ENCODE data around the gene BHLHE40.

The BHLHE40 gene

GRCh38 chr3:5001135-5001534, 21.9 kb downstream of the BHLHE40 start:
- DNase-seq (ENCODE audit: low read depth) = no peak

DNA sequence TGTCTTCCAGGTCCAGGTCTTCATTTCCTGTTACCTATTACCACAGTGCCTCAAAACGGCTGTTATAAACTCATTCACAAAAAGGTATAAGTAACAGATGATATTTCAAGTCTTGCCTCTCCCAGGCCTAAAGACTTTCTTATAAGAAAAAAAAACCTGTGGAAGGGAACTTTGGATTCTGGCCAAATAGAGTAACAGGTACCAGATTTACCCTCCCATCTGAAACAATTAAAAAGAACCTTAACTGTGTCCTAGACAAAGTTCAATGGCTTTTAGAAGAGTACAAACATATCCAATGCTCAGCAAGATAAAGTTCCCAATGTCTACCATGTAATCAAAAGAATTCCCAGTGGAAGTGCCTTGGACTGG, 22.6 kb downstream of the BHLHE40 start:
- no peak for DNase-seq (ENCODE audit: low read depth)

DNA sequence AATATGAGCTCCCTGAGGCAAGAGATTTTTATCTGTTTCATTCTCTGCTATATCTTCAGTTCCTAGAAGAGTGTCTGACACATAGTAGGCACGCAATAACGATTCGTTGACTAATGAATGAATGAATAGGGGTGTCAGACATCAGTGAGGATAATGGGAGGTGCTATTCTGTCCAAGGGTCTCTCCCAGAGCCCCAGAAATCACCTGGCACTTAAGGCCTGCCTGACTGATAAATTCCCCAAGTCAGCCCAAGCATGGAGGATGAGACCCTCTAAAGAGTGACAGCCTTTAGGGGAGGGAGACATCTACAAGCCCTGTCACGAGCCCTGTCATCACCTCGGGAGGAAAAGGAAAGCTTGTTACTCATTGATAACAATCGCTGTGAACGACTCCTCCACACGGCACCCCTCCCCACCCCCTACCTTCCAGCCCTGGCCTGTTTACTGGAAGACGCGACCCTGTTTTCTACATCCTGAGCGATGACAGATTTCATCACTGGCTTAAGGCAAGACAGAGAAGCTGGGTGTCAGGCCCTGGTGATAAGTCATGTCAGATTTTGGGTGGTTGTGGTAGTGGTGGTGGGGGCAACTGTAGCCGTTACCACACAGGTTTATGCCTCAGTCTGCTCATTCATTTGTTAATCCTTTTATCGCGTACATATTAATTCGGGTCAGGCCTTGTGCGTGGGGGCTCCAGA, 23.1 kb downstream of the BHLHE40 start:
- DNase-seq (ENCODE audit: low read depth) = no peak

GRCh38 chr3:5002871-5003247, 23.6 kb downstream of the BHLHE40 start:
- no peak for DNase-seq (ENCODE audit: low read depth)

- DNase-seq (ENCODE audit: low read depth) = no peak
Measured at GRCh38 chr3:5004319-5005152, 25.3 kb downstream of the BHLHE40 start.

- no peak for DNase-seq (ENCODE audit: low read depth)
Measured at GRCh38 chr3:5005367-5005766, 26.1 kb downstream of the BHLHE40 start.

DNA sequence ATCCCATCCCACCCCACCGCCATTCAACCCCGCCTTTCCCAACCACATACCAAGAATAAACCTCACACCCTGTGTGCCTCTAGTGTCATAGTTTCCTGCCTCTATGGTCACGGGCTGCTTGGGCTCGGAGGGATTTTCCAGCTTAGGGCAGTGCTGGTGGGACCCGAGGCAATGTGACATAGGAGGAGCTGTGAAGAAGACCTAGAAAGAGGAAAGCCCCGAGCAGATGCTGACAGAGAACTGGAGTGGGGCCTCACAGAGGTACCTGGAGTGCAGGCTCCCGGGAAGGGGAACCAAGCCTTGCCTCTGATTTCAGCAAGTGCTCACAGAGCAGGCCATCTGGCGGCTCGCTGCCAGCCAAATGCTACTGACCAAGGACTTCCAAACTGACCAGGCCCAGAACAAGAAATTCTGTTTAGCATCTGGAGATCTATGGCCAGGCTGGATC, 27.5 kb downstream of the BHLHE40 start:
- no peak for DNase-seq (ENCODE audit: low read depth)

GRCh38 chr3:5007873-5008272, 28.6 kb downstream of the BHLHE40 start:
- no peak for DNase-seq (ENCODE audit: low read depth)

GRCh38 chr3:5009506-5010109, 30.4 kb downstream of the BHLHE40 start:
- no peak for DNase-seq (ENCODE audit: low read depth)

GRCh38 chr3:5010140-5010539, 30.9 kb downstream of the BHLHE40 start:
- no peak for DNase-seq (ENCODE audit: low read depth)

- DNase-seq (ENCODE audit: low read depth) = no peak
Measured at GRCh38 chr3:5010706-5011554, 31.7 kb downstream of the BHLHE40 start.

DNA sequence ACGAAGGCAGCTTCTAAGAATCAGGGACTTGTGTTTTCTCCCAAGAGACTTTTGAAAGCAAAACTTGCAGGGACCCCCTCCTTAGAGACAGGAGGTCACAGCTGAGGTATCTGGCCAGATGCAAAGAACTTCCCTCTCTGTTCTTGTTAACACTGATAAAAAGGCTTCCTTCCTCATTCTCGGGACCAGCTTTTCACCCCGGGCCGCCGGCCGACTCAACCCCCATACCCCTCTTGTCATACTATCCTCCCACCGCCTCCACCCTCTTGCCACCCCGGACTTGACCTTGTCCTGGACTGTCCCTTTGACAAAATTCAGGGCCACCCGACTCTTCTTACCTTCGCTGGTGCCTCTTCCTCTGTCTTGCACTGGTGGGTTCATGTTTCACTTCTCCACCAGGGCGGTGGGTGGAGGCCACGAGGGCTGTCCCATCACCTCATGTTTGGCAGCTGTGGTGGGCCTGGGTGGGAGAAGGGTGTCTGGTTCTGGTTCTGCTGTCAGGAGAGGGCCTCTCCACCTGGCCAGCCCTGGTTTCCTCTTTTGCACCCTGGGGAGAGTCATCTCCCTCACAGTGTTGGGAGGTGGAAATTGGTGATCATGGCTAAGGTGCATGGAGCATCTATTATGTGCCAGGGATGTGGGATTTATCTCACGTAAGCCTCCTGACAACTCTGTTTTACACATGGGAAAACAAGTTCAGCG, 32.5 kb downstream of the BHLHE40 start:
- no peak for DNase-seq (ENCODE audit: low read depth)

GRCh38 chr3:5012367-5012766, 33.1 kb downstream of the BHLHE40 start:
- no peak for DNase-seq (ENCODE audit: low read depth)

GRCh38 chr3:5013021-5013906, 34.0 kb downstream of the BHLHE40 start:
- DNase-seq (ENCODE audit: low read depth) = no peak

- DNase-seq (ENCODE audit: low read depth) = no peak
Measured at GRCh38 chr3:5014391-5014790, 35.2 kb downstream of the BHLHE40 start.

DNA sequence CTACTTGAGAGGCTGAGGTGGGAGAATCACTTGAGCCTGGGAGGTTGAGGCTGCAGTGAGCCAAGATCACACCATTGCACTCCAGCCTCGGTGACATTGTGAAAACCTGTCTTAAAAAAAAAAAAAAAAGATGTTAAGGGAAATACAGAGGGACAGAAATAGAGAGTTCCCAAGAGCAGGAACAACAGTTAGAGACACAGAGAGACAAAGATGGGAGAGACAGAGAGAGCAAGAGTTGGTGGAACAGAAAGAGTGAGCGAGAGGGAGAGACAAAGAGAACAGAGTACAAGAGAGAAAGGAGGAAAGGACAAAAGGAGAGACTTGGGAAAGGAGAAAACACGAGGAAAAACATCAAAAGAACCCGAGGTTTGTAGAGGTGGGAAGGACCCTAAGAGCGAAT, 35.8 kb downstream of the BHLHE40 start:
- no peak for DNase-seq (ENCODE audit: low read depth)

DNA sequence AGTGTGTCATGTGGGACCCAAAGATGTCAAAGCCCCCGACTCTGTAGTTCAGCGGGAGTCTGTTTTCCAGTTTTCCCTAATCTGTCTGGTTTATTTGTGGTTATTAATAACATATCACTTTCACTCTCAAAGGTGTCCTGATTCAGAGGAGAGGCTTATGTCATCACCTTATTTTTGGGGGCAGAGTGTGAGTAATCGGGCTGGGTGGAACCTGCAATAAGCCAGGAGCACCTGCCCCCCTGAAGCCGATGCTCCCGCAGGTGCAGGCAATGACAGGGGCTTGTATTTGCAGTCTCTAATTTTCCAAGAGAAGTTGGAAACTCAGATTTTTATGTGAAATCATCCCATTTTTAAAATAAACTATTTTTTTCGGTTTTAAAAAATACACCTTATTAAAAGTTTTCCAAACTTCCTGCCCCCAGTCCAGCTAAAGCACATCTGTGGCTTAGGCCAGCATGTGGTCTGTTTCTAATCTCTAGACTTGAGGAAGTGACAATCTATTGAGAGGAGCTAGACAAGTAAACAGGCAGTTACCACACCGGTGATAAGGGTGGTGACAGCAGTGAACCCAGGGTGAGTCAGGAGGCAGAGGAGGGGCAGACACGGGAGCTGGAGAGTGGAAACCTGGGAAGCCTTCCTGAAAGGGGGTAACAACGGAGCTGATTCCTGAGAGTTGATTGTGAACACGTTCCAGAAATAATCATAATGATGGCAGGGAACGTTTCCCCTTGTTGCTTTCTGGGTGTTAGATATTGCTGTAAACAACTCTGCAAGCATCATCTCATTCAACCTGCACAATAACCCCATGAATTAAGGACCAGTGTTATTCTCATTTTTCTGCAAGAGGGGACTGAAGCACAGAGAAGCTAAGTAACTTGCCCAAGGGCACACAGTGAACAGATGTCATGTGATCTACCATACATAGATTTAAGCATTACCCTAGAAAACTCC, 37.2 kb downstream of the BHLHE40 start:
- no peak for DNase-seq (ENCODE audit: low read depth)

DNA sequence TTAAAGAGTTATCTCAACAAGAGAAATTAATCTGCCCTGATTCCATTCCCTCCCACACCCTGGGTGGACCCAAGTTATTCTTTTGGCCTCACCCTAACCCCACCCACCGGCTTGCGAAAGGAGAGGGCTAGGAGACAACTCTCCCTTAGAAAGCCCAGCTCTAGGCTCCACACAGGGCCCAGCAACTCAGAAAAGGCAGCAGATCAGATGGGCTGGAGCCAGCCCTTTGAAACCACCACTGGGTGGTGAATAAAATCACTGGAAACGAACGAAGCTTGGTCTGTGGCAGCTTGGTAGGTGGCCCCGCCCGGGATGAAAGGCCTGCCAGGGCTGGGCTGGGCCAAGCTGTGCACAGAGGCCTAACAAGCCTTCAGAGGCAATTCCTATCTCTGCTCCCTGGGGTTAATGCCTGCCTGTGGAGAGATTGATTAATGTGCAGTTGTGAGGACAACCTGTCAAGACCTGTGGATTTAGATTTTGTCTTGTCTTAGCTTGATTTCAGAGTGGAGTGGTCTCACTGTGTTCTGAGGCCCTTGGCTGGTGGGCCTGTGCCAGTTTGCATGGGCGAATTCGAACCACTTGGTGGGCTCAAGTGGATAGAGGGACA, 38.8 kb downstream of the BHLHE40 start:
- DNase-seq (ENCODE audit: low read depth) = no peak

Measured in HS-27A (cell line).